ENCODE results near the gene NELL1.

Gene NELL1

GRCh38 chr11:21250196-21250595 is 580.8 kb downstream of the NELL1 start:
- TF ChIP-seq HDGF (IDR thresholded peaks at IDR 0.05; ENCODE audit: borderline replicate concordance) (no peak), NFRKB (IDR thresholded peaks at IDR 0.05) (no peak), PKNOX1 (IDR thresholded peaks at IDR 0.05) (no peak), SUZ12 (IDR thresholded peaks at IDR 0.05) (no peak), FOXK2 (IDR thresholded peaks at IDR 0.05) (no peak), L3MBTL2 (conservative IDR thresholded peaks at IDR 0.05) (no peak), ELF4 (IDR thresholded peaks at IDR 0.05) (no peak), FOXM1 (IDR thresholded peaks at IDR 0.05; ENCODE audit: borderline replicate concordance) (no peak), BHLHE40 (IDR thresholded peaks at IDR 0.05; ENCODE audit: borderline replicate concordance) (no peak), ARNT (IDR thresholded peaks at IDR 0.05) (no peak), FOXA1 (IDR thresholded peaks at IDR 0.05) (no peak), TARDBP (IDR thresholded peaks at IDR 0.05) (no peak), CTBP1 (IDR thresholded peaks at IDR 0.05; ENCODE audit: borderline replicate concordance) (no peak), SP1 (IDR thresholded peaks at IDR 0.05) (no peak), ZNF384 (IDR thresholded peaks at IDR 0.05) (no peak), LEF1 (IDR thresholded peaks at IDR 0.05; ENCODE audit: borderline replicate concordance) (no peak)
- DNase-seq (ENCODE audit: extremely low spot score) = no peak
- POLR2A ChIA-PET = no interaction called here
- CTCF ChIA-PET = no interaction called here

- no peak for DNase-seq (ENCODE audit: extremely low spot score)
- TF ChIP-seq CTBP1 (IDR thresholded peaks at IDR 0.05; ENCODE audit: borderline replicate concordance) (no peak), PKNOX1 (IDR thresholded peaks at IDR 0.05) (no peak), ZNF384 (IDR thresholded peaks at IDR 0.05) (no peak), SUZ12 (IDR thresholded peaks at IDR 0.05) (no peak), HDGF (IDR thresholded peaks at IDR 0.05; ENCODE audit: borderline replicate concordance) (no peak), SP1 (IDR thresholded peaks at IDR 0.05) (no peak), LEF1 (IDR thresholded peaks at IDR 0.05; ENCODE audit: borderline replicate concordance) (no peak)
- ChIA-PET CTCF (no interaction called here), POLR2A (no interaction called here)
Observed at GRCh38 chr11:21254055-21254454, 584.7 kb downstream of the NELL1 start.

- DNase-seq (ENCODE audit: extremely low spot score) = no peak
- ChIA-PET POLR2A (no interaction called here), CTCF (no interaction called here)
- no peak for TF ChIP-seq SUZ12 (IDR thresholded peaks at IDR 0.05)
- TF ChIP-seq NFRKB (IDR thresholded peaks at IDR 0.05) = no peak
- TF ChIP-seq ELF4 (IDR thresholded peaks at IDR 0.05) = no peak
- no peak for TF ChIP-seq FOXK2 (IDR thresholded peaks at IDR 0.05)
- TF ChIP-seq BHLHE40 (IDR thresholded peaks at IDR 0.05; ENCODE audit: borderline replicate concordance) = no peak
- TF ChIP-seq HDGF (IDR thresholded peaks at IDR 0.05; ENCODE audit: borderline replicate concordance) = no peak
- TF ChIP-seq CTBP1 (IDR thresholded peaks at IDR 0.05; ENCODE audit: borderline replicate concordance) = no peak
- TF ChIP-seq SP1 (IDR thresholded peaks at IDR 0.05) = no peak
- TF ChIP-seq ZNF384 (IDR thresholded peaks at IDR 0.05) = no peak
- TF ChIP-seq PKNOX1 (IDR thresholded peaks at IDR 0.05) = no peak
- TF ChIP-seq L3MBTL2 (conservative IDR thresholded peaks at IDR 0.05) = no peak
- no peak for TF ChIP-seq LEF1 (IDR thresholded peaks at IDR 0.05; ENCODE audit: borderline replicate concordance)
- no peak for TF ChIP-seq FOXM1 (IDR thresholded peaks at IDR 0.05; ENCODE audit: borderline replicate concordance)
- no peak for TF ChIP-seq TARDBP (IDR thresholded peaks at IDR 0.05)
- no peak for TF ChIP-seq FOXA1 (IDR thresholded peaks at IDR 0.05)
- no peak for TF ChIP-seq ARNT (IDR thresholded peaks at IDR 0.05)
Observed at GRCh38 chr11:21254790-21255189, 585.4 kb downstream of the NELL1 start.

DNA sequence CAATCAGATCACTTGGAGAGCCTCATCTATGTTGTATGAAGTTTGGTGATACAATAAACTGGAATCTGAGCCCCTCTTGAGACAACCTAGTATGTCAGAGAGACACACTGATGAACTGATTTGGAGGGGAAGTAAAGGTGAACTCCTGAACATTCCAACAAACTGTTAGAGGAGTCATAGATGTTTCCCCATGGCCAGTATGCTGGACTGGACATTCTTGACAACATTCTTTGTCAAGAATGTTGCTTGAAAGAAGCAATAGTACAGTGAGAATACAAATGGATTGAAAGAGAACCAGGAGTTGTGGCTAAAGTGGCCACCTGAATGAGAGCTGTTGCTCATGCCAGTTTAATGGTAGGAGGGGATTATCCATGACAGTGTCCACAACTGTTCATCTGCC is 588.1 kb downstream of the NELL1 start:
- POLR2A ChIA-PET = no interaction called here
- TF ChIP-seq SUZ12 (IDR thresholded peaks at IDR 0.05) (no peak), SP1 (IDR thresholded peaks at IDR 0.05) (no peak), ELF4 (IDR thresholded peaks at IDR 0.05) (no peak), PKNOX1 (IDR thresholded peaks at IDR 0.05) (no peak), ARNT (IDR thresholded peaks at IDR 0.05) (no peak), HDGF (IDR thresholded peaks at IDR 0.05; ENCODE audit: borderline replicate concordance) (no peak), FOXK2 (IDR thresholded peaks at IDR 0.05) (no peak)
- CTCF ChIA-PET = no interaction called here
- no peak for DNase-seq (ENCODE audit: extremely low spot score)

DNA sequence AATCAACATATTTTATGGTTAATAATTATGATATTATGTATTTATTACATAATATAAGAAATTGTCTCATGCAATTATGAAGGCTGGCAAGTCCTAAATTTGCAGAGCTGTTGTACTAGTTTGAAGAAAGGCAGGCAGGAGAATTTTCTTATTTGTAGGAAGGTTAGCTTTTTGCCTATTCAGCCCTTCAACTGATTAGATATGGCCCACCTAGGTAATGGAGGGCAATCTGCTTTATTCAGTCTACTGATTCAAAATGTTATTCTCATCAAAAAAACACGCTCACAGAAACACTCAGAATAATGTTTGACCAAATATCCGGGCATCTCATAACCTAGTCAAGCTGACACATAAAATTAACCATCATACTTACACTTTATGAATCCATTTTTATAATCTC is 589.0 kb downstream of the NELL1 start:
- no peak for DNase-seq (ENCODE audit: extremely low spot score)
- ChIA-PET CTCF (no interaction called here), POLR2A (no interaction called here)
- no peak for TF ChIP-seq FOXK2 (IDR thresholded peaks at IDR 0.05)
- no peak for TF ChIP-seq HDGF (IDR thresholded peaks at IDR 0.05; ENCODE audit: borderline replicate concordance)
- TF ChIP-seq L3MBTL2 (conservative IDR thresholded peaks at IDR 0.05) = no peak
- no peak for TF ChIP-seq ELF4 (IDR thresholded peaks at IDR 0.05)
- no peak for TF ChIP-seq FOXM1 (IDR thresholded peaks at IDR 0.05; ENCODE audit: borderline replicate concordance)
- TF ChIP-seq FOXA1 (IDR thresholded peaks at IDR 0.05) = no peak
- no peak for TF ChIP-seq CTBP1 (IDR thresholded peaks at IDR 0.05; ENCODE audit: borderline replicate concordance)
- no peak for TF ChIP-seq LEF1 (IDR thresholded peaks at IDR 0.05; ENCODE audit: borderline replicate concordance)
- TF ChIP-seq ZNF384 (IDR thresholded peaks at IDR 0.05) = no peak
- no peak for TF ChIP-seq BHLHE40 (IDR thresholded peaks at IDR 0.05; ENCODE audit: borderline replicate concordance)
- TF ChIP-seq SP1 (IDR thresholded peaks at IDR 0.05) = no peak
- TF ChIP-seq ARNT (IDR thresholded peaks at IDR 0.05) = no peak
- TF ChIP-seq SUZ12 (IDR thresholded peaks at IDR 0.05) = no peak
- TF ChIP-seq NFRKB (IDR thresholded peaks at IDR 0.05) = no peak
- TF ChIP-seq TARDBP (IDR thresholded peaks at IDR 0.05) = no peak
- TF ChIP-seq PKNOX1 (IDR thresholded peaks at IDR 0.05) = no peak

All from HEK293T (cell line).